B cell (primary cell): ENCODE data around the gene CFAP54. TPM values are rescaled to one million over a fixed set of nuclear protein-coding genes. Genes with fewer than 3 reads are reported as not detected.

Experiments used
- ATAC-seq: fragments of 200-7000 bp; cut with Tn5 transposase; one replicate; pipeline ENCODE4 v1.10.0; 2021; ENCODE audit warnings: low read depth, mild to moderate bottlenecking, moderate number of reproducible peaks, moderate library complexity
- CTCF ChIA-PET: fragments of 350-600 bp; sonication (Branson Sonifier 250); formaldehyde crosslinking; loops from one replicate; lab custom pipeline; 2021; ENCODE audit warnings: antibody characterized with exemption, inconsistent platforms; lab: Charles Lee
- POLR2A ChIA-PET: fragments of 350-600 bp; sonication (Branson Sonifier 250); formaldehyde crosslinking; loops from one replicate; lab custom pipeline; 2021; ENCODE audit warnings: antibody characterized with exemption; lab: Charles Lee
- DNase-seq: peaks from one replicate; pipeline ENCODE4 v3.0.0; 2013
- H2AFZ ChIP-seq: 2 replicates; pipeline ENCODE4 v1.6.1; 2012; ENCODE audit warnings: mild to moderate bottlenecking, low read depth, low read length; ENCODE audit not compliant: insufficient read depth, poor library complexity, severe bottlenecking
- H3K27ac ChIP-seq, 2 donors: 1 replicate in 1 of 2; 2 replicates in 1 of 2; pipeline ENCODE4 v1.5.1; 2012 to 2013; ENCODE audit warnings: low read length in 2 of 2, mild to moderate bottlenecking in 2 of 2, moderate library complexity in 1 of 2
- H3K27me3 ChIP-seq, 4 experiments: fragments of 200-600 bp in 1 of 4; sonication (generic) in 1 of 4; replicated peaks in 1 of 4; 1 replicate in 2 of 4; 2 replicates in 2 of 4; pipeline versions ENCODE4 v1.6.1 to v1.7.0; 2013 to 2016; ENCODE audit warnings: low read length in 3 of 4, mild to moderate bottlenecking in 2 of 4, mixed read lengths in 1 of 4, moderate library complexity in 1 of 4; ENCODE audit not compliant: insufficient read depth in 4 of 4, control insufficient read depth in 3 of 4; ENCODE audit errors: control extremely low read depth in 1 of 4
- H3K36me3 ChIP-seq, 2 experiments: replicated peaks in 1 of 2; 1 replicate in 1 of 2; 2 replicates in 1 of 2; pipeline versions ENCODE4 v1.6.1 to v1.7.1; 2013; ENCODE audit warnings: low read length in 1 of 2; ENCODE audit not compliant: insufficient read depth in 2 of 2, control insufficient read depth in 1 of 2; ENCODE audit errors: control extremely low read depth in 1 of 2, extremely low read depth in 1 of 2
- H3K4me1 ChIP-seq, 2 donors: fragments of 200-600 bp in 1 of 2; sonication (generic) in 1 of 2; 1 replicate in 1 of 2; 2 replicates in 1 of 2; pipeline versions ENCODE4 v1.5.1 to v1.6.1; 2013 to 2017; ENCODE audit warnings: low read length in 2 of 2; ENCODE audit not compliant: control insufficient read depth in 2 of 2, insufficient read depth in 2 of 2
- H3K4me2 ChIP-seq: replicated peaks from 2 replicates; pipeline ENCODE3; 2012; ENCODE audit warnings: mild to moderate bottlenecking, low read depth, low read length; ENCODE audit not compliant: poor library complexity, severe bottlenecking
- H3K4me3 ChIP-seq, 5 experiments: fragments of 200-600 bp in 1 of 5; sonication (generic) in 1 of 5; 1 replicate in 3 of 5; 2 replicates in 2 of 5; pipeline versions ENCODE4 v1.5.1 to v1.7.0; 2011 to 2016; ENCODE audit warnings: low read length in 4 of 5, mild to moderate bottlenecking in 4 of 5, low read depth in 2 of 5, control low read depth in 1 of 5, moderate library complexity in 1 of 5; ENCODE audit not compliant: insufficient read depth in 1 of 5; ENCODE audit errors: control extremely low read depth in 1 of 5, extremely low read depth in 1 of 5
- H3K79me2 ChIP-seq: fragments of 200-600 bp; sonication (generic); one replicate; pipeline ENCODE4 v1.6.0; 2016; ENCODE audit warnings: low read length; ENCODE audit not compliant: control insufficient read depth, insufficient read depth
- H3K9ac ChIP-seq: fragments of 200-600 bp; sonication (generic); 2 replicates; pipeline ENCODE4 v1.6.1; 2017; ENCODE audit warnings: mild to moderate bottlenecking, low read length, moderate library complexity
- H3K9me3 ChIP-seq, 3 donors: one replicate each; pipeline versions ENCODE4 v1.6.1 to v1.7.1; 2013; ENCODE audit warnings: low read length in 2 of 3; ENCODE audit not compliant: control insufficient read depth in 2 of 3, insufficient read depth in 1 of 3; ENCODE audit errors: control extremely low read depth in 1 of 3
- H4K20me1 ChIP-seq: 2 replicates; pipeline ENCODE4 v1.6.0; 2012; ENCODE audit warnings: mild to moderate bottlenecking, low read length; ENCODE audit not compliant: insufficient read depth, control insufficient read depth, poor library complexity, severe bottlenecking
- H3K27ac Mint-ChIP-seq: one replicate; pipeline ENCODE4 v1.8.0; 2021; ENCODE audit warnings: mixed read lengths
- H3K27me3 Mint-ChIP-seq: one replicate; pipeline ENCODE4 v1.8.0; 2021; ENCODE audit warnings: mixed read lengths
- H3K4me1 Mint-ChIP-seq: one replicate; pipeline ENCODE4 v1.8.0; 2021; ENCODE audit warnings: mixed read lengths
- H3K4me3 Mint-ChIP-seq: one replicate; pipeline ENCODE4 v1.8.0; 2021; ENCODE audit warnings: mixed read lengths
- H3K9me3 Mint-ChIP-seq: one replicate; pipeline ENCODE4 v1.8.0; 2022; ENCODE audit warnings: mixed read lengths; ENCODE audit not compliant: insufficient read depth
- EZH2 ChIP-seq: IDR thresholded peaks from 2 replicates; pipeline ENCODE4 v1.6.1; 2012; ENCODE audit warnings: borderline replicate concordance, low read depth, mild to moderate bottlenecking, moderate library complexity, low read length; ENCODE audit not compliant: insufficient read depth, poor library complexity, severe bottlenecking
- WGBS: methylation state at CpG from one replicate; pipeline ENCODE4 v1.1.5; 2013; ENCODE audit warnings: missing lambda C conversion rate; ENCODE audit not compliant: insufficient coverage; 5-methylcytosine and 5-hydroxymethylcytosine counted together
- intact Hi-C: fragments of 100-400 bp; cut with micrococcal nuclease; formaldehyde crosslinking; loops from one replicate; pipeline ENCODE4 v1.10.0; 2022
- polyA plus RNA-seq: library from polyadenylated mRNA; depleted of rRNA; stranded (reverse); fragments of >200 nt; gene quantifications from 2 replicates; pipeline ENCODE4 v1.2.3, GENCODE V29; 2012
- total RNA-seq, 2 donors: library from RNA; stranded (reverse); fragments of 120-200 nt in 1 of 2; gene quantifications; 1 replicate in 1 of 2; 2 replicates in 1 of 2; pipeline versions ENCODE4 v1.2.3 to v1.2.4, GENCODE V29; 2013 to 2022
- TF ChIP-seq, protein P1 (sequence below): fragments of 200-600 bp; IDR thresholded peaks from one replicate; pipeline ENCODE4 v1.8.0; 2022; ENCODE audit warnings: antibody characterized with exemption, mild to moderate bottlenecking

Gene CFAP54
- total and polyA plus RNA-seq, 2 donors (not counting 1 experiment from before 2014, with no cell fraction given) = 0.12 to 0.76 TPM

DNA sequence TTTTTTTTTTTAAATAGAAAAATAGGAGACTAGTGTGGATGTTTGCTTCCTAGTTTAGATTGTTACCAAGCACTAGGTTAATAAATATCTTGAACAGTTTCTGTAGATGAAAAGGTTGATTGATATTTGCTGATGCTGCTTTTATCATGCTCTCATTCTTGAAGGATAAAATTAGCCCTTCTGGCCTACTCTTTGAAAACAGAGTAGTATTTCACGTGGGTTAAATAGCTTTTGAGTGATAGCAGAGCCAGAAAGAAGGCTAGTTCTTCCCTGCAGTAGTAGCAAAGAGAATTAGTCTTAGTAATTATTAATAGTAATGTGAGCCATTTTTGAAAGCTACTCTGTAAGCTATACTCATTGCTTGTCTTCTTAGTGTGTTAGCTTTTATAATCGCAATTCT is 422.9 kb downstream of the CFAP54 start:
- TF ChIP-seq, protein P1, sequence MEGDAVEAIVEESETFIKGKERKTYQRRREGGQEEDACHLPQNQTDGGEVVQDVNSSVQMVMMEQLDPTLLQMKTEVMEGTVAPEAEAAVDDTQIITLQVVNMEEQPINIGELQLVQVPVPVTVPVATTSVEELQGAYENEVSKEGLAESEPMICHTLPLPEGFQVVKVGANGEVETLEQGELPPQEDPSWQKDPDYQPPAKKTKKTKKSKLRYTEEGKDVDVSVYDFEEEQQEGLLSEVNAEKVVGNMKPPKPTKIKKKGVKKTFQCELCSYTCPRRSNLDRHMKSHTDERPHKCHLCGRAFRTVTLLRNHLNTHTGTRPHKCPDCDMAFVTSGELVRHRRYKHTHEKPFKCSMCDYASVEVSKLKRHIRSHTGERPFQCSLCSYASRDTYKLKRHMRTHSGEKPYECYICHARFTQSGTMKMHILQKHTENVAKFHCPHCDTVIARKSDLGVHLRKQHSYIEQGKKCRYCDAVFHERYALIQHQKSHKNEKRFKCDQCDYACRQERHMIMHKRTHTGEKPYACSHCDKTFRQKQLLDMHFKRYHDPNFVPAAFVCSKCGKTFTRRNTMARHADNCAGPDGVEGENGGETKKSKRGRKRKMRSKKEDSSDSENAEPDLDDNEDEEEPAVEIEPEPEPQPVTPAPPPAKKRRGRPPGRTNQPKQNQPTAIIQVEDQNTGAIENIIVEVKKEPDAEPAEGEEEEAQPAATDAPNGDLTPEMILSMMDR = no peak
- TF ChIP-seq EZH2 = no peak
- DNase-seq (no peak), ATAC-seq (no peak)
- Mint-ChIP-seq H3K4me3 (no peak overlapping the region), H3K9me3 (no peaks in the 10 kb centered on the region), H3K27ac (no peak overlapping the region), H3K27me3 (no peaks in the 10 kb centered on the region), H3K4me1 (peaks cover 42% of the 10 kb centered on the region)
- peaks cover 55% of the 10 kb centered on the region for H3K79me2 ChIP-seq
- no peak overlapping the region for H2AFZ ChIP-seq
- H3K4me1 ChIP-seq = peaks cover 10 to 14% of the 10 kb centered on the region in 2 donors
- peaks cover 13% of the 10 kb centered on the region for H4K20me1 ChIP-seq
- no peak overlapping the region for H3K4me3 ChIP-seq
- no peaks in the 10 kb centered on the region for H3K9me3 ChIP-seq
- intact Hi-C loops = no loop called here
- ChIA-PET POLR2A (no interaction called here), CTCF (no interaction called here)
- H3K27ac ChIP-seq = no peak overlapping the region
- H3K27me3 ChIP-seq = no peaks in the 10 kb centered on the region
- peaks cover 2 to 3% of the 10 kb centered on the region in 2 experiments for H3K36me3 ChIP-seq
- H3K4me2 ChIP-seq = no peak overlapping the region
- 100% methylated on average over 1 of the region's 2 CpGs for WGBS
- H3K9ac ChIP-seq = no peak overlapping the region

DNA sequence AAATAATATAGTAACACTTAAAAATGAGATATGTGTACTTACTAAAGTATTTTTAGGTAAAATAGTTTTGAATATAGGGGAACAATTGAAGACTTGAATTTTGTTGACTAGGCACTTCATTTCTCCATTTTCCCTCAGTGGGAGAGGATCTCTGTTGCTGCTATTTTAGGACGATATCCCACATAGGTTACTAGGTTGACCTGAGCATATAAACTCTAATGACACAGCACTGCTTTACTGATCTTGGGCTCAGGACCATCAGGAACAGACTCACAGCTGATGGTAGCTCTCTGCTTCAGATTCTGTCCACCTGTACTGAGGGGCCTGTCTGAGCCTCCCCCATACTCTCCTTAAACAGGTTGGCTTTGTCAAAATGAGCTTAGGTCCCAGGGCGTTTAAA is 423.6 kb downstream of the CFAP54 start:
- no peaks in the 10 kb centered on the region for H3K27me3 Mint-ChIP-seq
- H3K4me2 ChIP-seq = no peak overlapping the region
- no peak for ATAC-seq

More for the DNA sequence above, 423.6 kb downstream of the CFAP54 start:
- intact Hi-C loops = no loop called here
- WGBS = no CpG with 5 or more reads among the region's 2 CpGs
- Histone ChIP-seq H3K27ac (no peak overlapping the region), H3K9me3 (no peaks in the 10 kb centered on the region), H2AFZ (no peak overlapping the region), H3K36me3 (peaks cover 2 to 3% of the 10 kb centered on the region in 2 experiments), H3K4me3 (no peak overlapping the region), H3K9ac (no peak overlapping the region), H3K79me2 (peaks cover 48% of the 10 kb centered on the region), H3K27me3 (no peaks in the 10 kb centered on the region), H4K20me1 (peaks cover 14% of the 10 kb centered on the region), H3K4me1 (peaks cover 6 to 11% of the 10 kb centered on the region in 2 donors)
- Mint-ChIP-seq H3K27ac (no peak overlapping the region), H3K4me3 (no peak overlapping the region), H3K9me3 (no peaks in the 10 kb centered on the region), H3K4me1 (peaks cover 37% of the 10 kb centered on the region)
- ChIA-PET CTCF (no interaction called here), POLR2A (no interaction called here)
- no peak for DNase-seq
- no peak for TF ChIP-seq EZH2
- TF ChIP-seq, protein P1 = no peak
